Hepatocyte (in vitro differentiated cells): Measurements from ENCODE around the gene ZNF519.

Source experiments
- EZH2 ChIP-seq: fragments of 200-600 bp; sonication (generic); IDR thresholded peaks from 2 replicates; pipeline ENCODE4 v1.6.1; 2016; ENCODE audit warnings: antibody characterized with exemption, mild to moderate bottlenecking, borderline replicate concordance
- EZH2phosphoT487 ChIP-seq: fragments of 200-600 bp; sonication (generic); IDR thresholded peaks from one replicate; pipeline ENCODE4 v1.6.1; 2018; ENCODE audit warnings: antibody characterized with exemption, mild to moderate bottlenecking, low read depth, moderate library complexity; ENCODE audit not compliant: unreplicated experiment, severe bottlenecking
- TF ChIP-seq, protein P1 (sequence below): fragments of 200-600 bp; sonication (generic); IDR thresholded peaks from 2 replicates; pipeline ENCODE4 v1.5.1; 2016; ENCODE audit warnings: antibody characterized with exemption, mild to moderate bottlenecking; ENCODE audit not compliant: poor library complexity

DNA sequence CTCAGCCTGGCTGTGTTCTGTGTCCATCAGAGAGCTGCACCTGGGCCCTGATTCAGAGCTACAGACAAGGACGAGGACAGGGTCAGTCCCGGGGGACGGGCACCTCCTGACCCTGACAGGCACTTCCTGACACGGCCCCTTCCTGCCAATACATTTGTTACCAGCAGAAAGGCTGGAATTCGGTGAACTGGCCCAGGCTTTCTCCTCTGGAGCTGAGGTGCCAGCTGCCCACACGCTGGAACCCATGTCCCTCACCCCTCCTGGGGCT is 12.3 kb upstream of the ZNF519 start:
- TF ChIP-seq EZH2phosphoT487 = no peak
- TF ChIP-seq, protein P1, sequence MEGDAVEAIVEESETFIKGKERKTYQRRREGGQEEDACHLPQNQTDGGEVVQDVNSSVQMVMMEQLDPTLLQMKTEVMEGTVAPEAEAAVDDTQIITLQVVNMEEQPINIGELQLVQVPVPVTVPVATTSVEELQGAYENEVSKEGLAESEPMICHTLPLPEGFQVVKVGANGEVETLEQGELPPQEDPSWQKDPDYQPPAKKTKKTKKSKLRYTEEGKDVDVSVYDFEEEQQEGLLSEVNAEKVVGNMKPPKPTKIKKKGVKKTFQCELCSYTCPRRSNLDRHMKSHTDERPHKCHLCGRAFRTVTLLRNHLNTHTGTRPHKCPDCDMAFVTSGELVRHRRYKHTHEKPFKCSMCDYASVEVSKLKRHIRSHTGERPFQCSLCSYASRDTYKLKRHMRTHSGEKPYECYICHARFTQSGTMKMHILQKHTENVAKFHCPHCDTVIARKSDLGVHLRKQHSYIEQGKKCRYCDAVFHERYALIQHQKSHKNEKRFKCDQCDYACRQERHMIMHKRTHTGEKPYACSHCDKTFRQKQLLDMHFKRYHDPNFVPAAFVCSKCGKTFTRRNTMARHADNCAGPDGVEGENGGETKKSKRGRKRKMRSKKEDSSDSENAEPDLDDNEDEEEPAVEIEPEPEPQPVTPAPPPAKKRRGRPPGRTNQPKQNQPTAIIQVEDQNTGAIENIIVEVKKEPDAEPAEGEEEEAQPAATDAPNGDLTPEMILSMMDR = no peak
- TF ChIP-seq EZH2 = no peak
